A549 treated with DMSO at 1 μM for 4 hours (cell line): ENCODE measurements around the gene MAP2K7. TPM values are rescaled to one million over a fixed set of nuclear protein-coding genes. Genes with fewer than 3 reads are reported as not detected.

Source experiments
- total RNA-seq: library from RNA; stranded (reverse); fragments of 200-300 nt; extraction: Qiagen RNA extraction; gene quantifications from 5 replicates; pipeline ENCODE4 v1.2.3, GENCODE V29; 2022; ENCODE audit warnings: low read depth

The MAP2K7 gene
- total RNA-seq, result 11.8 to 18.7 TPM (median 16.9 TPM) in 5 replicates

DNA sequence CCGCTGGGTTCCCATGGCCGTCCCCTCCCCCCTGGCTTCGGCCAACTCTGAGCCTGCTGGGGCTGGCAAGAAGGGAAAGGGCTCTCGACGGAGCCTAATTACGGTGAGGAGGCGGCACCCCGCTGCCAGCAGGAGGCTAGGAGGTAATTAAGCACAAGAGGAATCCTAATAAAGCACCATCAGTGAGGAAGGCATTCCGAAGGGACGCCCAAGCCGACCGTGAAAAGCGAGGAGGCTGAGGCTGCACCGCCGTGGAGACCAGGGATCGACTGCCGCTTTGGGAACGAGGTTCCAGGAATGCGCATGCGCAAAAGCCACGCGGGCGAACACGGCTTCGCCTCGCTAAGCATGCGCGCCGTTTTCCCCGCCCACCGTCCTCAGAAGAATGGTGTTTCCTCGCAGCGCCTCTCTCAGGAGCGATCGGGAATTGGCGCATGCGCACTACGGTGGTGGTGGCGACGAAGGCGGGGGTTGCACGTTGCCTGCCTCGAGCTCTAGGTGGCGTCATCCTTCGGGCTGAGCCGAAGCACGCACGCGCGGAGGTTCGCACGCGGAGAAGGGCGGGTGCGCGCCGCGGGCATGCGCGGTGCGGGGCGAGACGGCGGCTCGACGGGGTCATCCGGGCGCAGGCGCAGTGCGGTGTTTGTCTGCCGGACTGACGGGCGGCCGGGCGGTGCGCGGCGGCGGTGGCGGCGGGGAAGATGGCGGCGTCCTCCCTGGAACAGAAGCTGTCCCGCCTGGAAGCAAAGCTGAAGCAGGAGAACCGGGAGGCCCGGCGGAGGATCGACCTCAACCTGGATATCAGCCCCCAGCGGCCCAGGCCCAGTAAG, at the start of gene MAP2K7:
TSS of gene MAP2K7 (plus strand) at position 634 of the 830 bp plus-strand sequence. CDS start at position 702, 68 bp downstream.

DNA sequence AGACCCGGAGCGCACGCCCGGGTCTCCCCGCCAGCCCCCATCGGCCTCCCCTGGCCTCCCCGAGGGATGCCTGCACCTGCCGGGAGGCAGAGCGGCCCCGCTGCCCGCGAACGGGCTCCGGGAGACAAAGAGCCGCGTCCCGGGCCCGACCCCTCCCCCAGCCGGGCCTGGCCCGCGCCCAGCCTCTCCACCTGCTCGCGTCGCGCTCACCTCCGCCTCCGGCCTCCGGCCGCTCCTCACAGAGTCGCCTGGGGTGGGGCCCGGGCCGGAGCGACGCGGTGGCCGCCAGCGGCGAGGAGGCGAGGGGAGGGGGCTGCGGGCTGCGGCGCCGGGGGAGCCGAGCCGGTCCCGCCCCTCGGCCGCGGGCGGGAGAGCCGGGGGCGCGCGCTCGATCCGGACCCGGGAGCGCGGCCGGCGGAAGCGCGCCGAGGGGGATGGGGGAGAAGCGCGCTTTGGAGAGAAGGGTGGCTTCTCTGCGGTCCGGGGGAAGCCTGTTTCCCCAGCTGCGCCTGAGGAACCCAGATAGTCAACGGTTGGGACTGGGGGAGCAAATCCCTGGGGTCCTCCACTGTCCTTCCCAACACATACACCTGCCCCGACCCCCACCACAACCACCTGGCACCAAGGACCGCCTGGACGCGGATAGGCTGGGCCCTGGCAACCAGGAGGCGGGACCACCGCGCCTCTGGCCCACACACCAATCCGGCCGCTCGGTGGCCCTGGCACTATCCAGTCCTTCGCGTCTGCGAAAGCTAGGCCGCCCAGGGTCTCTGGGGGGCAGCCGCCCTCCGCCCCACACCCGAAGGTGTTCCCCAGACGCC, 29.4 kb upstream of the MAP2K7 start, which contains the start of gene PRR36:
TSS of gene PRR36 (minus strand) at position 315 of the 821 bp plus-strand sequence. CDS start 701 bp downstream, outside the sequence.

DNA sequence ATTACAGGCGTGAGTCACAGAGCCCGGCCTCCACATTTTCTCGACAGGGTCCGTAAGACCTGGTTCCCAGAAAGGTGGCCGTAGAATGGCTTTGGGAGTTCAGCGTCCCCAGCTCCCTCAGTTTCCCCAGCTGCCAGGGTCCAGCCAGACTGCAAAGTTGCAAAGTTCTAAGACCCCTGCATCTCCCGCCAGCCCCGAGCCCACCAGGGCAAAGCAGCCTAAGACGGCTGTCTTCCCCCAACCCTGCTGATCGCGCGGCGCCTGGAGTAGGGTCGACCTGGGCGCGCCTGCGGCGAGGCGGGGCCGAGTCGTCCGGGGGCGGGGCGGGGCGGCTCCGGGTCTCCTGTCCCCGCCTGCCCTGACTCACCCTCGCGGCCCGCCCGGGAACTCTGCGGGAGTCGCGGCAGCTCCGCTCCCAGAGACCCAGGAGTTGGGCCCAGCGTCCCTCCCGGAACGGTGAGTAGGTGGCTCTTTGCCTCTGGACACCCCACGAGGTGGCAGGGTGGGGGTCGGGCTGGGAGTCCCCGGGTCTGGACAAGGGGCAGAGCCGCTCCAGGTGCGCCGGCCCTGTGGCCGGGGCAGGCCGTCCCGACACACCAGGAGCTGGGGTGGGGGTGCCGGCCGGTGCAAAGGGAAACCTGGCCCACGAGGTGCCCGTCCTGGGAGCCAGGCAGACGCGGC, 15.4 kb upstream of the MAP2K7 start, which contains the start of gene LRRC8E:
TSS of gene LRRC8E (plus strand) at position 366 of the 681 bp plus-strand sequence. CDS start 7,094 bp downstream, outside the sequence.

DNA sequence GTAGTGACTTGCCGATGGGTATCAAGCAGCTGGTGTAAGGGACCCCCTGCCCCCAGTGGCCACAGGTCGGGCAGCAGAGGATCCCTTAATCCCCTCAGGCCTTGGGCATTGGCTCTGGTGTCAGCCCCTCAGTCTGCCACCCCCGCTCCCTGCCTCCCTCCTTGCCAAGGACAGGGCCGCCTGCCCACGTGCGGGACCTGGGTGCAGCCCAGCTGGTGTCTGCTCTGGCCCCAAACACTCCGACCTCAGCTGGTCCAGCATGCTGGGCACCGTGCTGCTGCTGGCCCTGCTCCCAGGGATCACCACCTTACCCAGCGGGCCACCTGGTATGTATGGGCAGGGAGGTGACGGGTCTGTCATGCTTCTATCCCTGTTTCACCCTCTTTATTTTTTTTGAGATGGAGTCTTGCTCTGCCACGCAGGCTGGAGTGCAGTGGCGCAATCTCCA, 10.9 kb downstream of the MAP2K7 start, which contains the start of gene TGFBR3L:
TSS of gene TGFBR3L (plus strand) at position 233 of the 448 bp plus-strand sequence.

DNA sequence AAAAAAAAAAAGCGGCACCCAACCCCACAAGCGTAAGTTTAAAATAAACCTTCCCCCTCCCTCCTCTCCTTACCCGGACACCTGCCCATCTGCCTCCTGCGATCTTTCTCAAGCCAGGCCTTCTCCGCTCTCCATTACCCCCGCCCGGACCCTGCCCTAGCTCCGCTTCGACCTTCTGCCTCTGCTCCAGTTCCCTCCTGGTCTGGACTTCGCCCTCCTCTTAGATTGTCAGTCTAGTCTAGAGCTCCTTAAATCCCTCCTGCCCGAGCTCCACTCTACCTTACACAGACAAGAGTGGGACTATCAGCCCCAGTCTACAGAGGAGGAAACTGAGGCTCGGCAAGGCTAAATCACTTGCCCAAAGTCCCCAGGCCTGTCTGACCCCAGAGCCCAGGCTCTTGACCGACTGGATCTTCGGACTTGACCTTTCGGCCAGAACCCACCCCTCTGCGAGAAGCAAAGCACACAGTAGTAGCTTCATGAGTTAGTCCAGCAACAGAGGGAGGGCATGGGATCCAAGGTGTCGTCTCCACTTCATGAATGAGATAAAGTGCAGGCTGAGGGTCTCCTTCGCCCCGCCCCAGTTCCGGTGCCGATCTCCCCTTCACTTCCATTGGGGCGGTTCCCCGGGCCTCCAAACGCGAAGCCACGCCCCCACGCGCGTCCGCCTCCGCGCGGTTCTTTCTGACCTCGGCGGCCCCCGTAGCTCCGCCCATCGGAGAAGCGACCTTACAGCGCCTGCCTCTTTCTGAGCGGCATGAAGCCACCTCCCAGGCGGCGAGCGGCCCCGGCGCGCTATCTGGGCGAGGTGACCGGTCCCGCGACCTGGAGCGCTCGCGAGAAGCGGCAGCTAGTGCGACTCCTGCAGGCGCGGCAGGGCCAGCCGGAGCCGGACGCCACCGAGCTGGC, 16.2 kb downstream of the MAP2K7 start, which contains the start of gene SNAPC2:
TSS of gene SNAPC2 (plus strand) at position 729 of the 909 bp plus-strand sequence. CDS start at position 758, 29 bp downstream.

DNA sequence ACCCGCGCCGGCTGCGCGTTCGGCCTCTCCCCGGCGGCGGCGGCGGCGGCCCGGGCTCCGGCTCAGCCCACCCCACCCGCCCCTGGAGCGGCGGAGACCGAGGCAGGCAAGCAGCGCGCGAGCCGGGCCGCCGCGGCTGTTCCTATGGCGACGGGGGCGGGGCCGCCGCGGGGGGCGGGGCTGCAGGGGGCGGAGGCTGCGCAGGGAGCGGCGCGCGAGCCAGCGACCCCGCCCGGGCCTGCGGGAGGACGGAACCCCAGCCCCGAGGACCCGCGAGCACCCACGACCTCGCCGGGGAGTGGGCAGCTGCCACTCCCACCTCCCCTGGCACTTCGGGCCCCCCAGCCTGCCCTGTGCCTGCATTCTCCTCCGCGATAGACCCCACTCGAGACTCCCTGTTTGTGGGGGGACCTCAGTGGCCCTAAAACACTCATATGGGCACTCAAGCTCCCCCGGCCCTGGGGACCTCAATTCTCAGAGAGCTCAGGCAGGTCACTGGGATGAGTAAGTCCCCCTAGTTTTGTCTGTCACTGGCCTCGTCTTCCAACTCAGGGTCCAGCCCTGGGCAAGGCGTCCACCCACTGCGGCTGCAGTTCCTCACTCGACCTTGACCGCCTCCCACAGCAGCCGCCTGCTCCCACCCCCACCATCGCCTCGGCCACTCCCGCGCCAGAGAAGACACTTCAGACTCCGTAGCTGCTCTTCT, 22.5 kb downstream of the MAP2K7 start, which contains the start of gene CTXN1:
TSS of gene CTXN1 (minus strand) at position 115 of the 706 bp plus-strand sequence. CDS start 597 bp downstream, outside the sequence.

DNA sequence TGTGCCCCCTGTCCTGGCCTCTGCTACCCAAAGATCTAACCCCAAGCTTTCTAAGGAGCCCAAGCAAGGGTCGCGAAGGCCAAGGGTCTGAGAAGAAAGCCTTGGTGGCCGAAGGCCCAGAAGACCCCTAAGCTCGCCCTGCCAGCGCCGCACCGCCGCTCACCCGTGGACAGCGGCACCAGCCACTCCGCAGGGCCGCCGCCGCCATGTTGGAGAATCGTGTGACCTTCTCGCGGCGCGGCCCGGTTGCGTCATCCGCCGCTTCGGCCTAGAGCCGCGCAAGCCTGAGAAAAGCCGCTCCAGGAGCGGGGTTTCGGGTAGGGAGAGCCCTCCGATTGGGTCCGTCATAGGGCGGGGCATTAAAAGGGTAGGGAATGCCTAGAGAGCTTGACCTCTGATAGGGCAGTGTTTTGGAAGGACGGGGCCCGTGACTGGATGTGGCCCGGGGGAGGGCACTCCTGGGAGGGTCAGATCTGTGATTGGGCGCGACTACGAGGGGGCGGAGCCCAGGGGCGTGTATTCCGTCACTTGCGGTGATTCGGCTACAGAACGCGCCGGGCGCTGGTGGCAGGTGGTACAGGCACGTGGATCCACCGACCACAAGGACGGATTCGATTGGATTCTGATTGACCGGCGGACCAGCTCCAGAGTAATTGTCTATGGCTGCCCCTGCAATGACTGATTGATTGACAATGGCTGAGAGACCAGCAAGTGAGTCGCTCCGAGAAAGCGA, 39.9 kb downstream of the MAP2K7 start, which contains the start of gene TIMM44:
TSS of gene TIMM44 (minus strand) at position 223 of the 733 bp plus-strand sequence. CDS start at position 208, 15 bp downstream.

Other genes starting within 250 kb of the MAP2K7 start
- not detected in 5 replicates for gene RETN, start 234.8 kb upstream of the MAP2K7 start, total RNA-seq
- gene MCEMP1, start 226.8 kb upstream of the MAP2K7 start, total RNA-seq, result not detected in 5 replicates
- gene TRAPPC5, start 223.0 kb upstream of the MAP2K7 start, total RNA-seq, result 43.8 to 95.6 TPM (median 89.8 TPM) in 5 replicates
- not detected in 5 replicates for gene FCER2, start 201.7 kb upstream of the MAP2K7 start, total RNA-seq
- not detected in 5 replicates for gene CLEC4G, start 171.8 kb upstream of the MAP2K7 start, total RNA-seq
- not detected in 5 replicates for gene CD209, start 156.3 kb upstream of the MAP2K7 start, total RNA-seq
- 0.06 TPM in 1 of 5 replicates, not detected in the others for gene CLEC4M, start 140.6 kb upstream of the MAP2K7 start, total RNA-seq
- gene EVI5L, start 73.7 kb upstream of the MAP2K7 start, total RNA-seq, result 1.3 to 1.7 TPM (median 1.5 TPM) in 5 replicates
- gene PRR36, start 29.5 kb upstream of the MAP2K7 start, total RNA-seq, result 0.20 to 0.48 TPM (median 0.34 TPM) in 5 replicates
- 6.1 to 8.9 TPM (median 7.1 TPM) in 5 replicates for gene LRRC8E, start 15.4 kb upstream of the MAP2K7 start, total RNA-seq
- 0.52 to 1.8 TPM (median 1.7 TPM) in 5 replicates for gene TGFBR3L, start 11.0 kb downstream of the MAP2K7 start, total RNA-seq
- gene SNAPC2, start 16.5 kb downstream of the MAP2K7 start, total RNA-seq, result 19.9 to 29.9 TPM (median 28.1 TPM) in 5 replicates
- gene CTXN1, start 22.3 kb downstream of the MAP2K7 start, total RNA-seq, result 10.0 to 22.5 TPM (median 17.0 TPM) in 5 replicates
- 23.8 to 33.8 TPM (median 29.2 TPM) in 5 replicates for gene TIMM44, start 39.8 kb downstream of the MAP2K7 start, total RNA-seq
- gene ELAVL1, start 101.8 kb downstream of the MAP2K7 start, total RNA-seq, result 69.1 to 74.2 TPM (median 72.4 TPM) in 5 replicates
- gene CCL25, start 148.9 kb downstream of the MAP2K7 start, total RNA-seq, result not detected in 5 replicates
- 0.01 TPM in 1 of 5 replicates, not detected in the others for gene FBN3, start 245.7 kb downstream of the MAP2K7 start, total RNA-seq